CMK (cell line): ENCODE measurements around the gene RNU1-1.
"Not testable (repeated sequence)": the region's sequence is repeated elsewhere in the genome, so short reads cannot be mapped to it uniquely, and the experiment has no call there.

ENCODE experiments used
- DNase-seq: peaks from one replicate; pipeline ENCODE4 v3.0.0-alpha.2; 2010; ENCODE audit warnings: low read depth

The RNU1-1 gene

GRCh38 chr1:16493731-16494130 lies 20.4 kb downstream of the RNU1-1 start:
- not testable (repeated sequence) for DNase-seq

- DNase-seq = not testable (repeated sequence)
Observed at GRCh38 chr1:16492937-16493336, 21.1 kb downstream of the RNU1-1 start.

GRCh38 chr1:16491056-16491675 lies 22.9 kb downstream of the RNU1-1 start:
- no peak for DNase-seq

- not testable (repeated sequence) for DNase-seq
Observed at GRCh38 chr1:16489195-16489880, 24.7 kb downstream of the RNU1-1 start.

- DNase-seq = not testable (repeated sequence)
Observed at GRCh38 chr1:16487011-16487410, 27.1 kb downstream of the RNU1-1 start.

- DNase-seq = not testable (repeated sequence)
Observed at GRCh38 chr1:16486316-16486715, 27.8 kb downstream of the RNU1-1 start.

- no peak for DNase-seq
Observed at GRCh38 chr1:16484931-16485330, 29.2 kb downstream of the RNU1-1 start.

GRCh38 chr1:16484501-16484835 lies 29.6 kb downstream of the RNU1-1 start:
- DNase-seq = no peak

- not testable (repeated sequence) for DNase-seq
Observed at GRCh38 chr1:16483639-16484500, 30.2 kb downstream of the RNU1-1 start.

GRCh38 chr1:16483146-16483545 lies 30.9 kb downstream of the RNU1-1 start:
- not testable (repeated sequence) for DNase-seq

- no peak for DNase-seq
Observed at GRCh38 chr1:16478091-16478490, 36.0 kb downstream of the RNU1-1 start.

- not testable (repeated sequence) for DNase-seq
Observed at GRCh38 chr1:16475771-16476770, 38.0 kb downstream of the RNU1-1 start.

GRCh38 chr1:16474891-16475290 lies 39.2 kb downstream of the RNU1-1 start:
- DNase-seq = not testable (repeated sequence)

- DNase-seq = no peak
Observed at GRCh38 chr1:16474166-16474800, 39.8 kb downstream of the RNU1-1 start.

- DNase-seq = no peak
Observed at GRCh38 chr1:16468558-16468957, 45.5 kb downstream of the RNU1-1 start.

- no peak for DNase-seq
Observed at GRCh38 chr1:16464917-16465625, 49.0 kb downstream of the RNU1-1 start.
